Breast epithelium (tissue), 3 donors: ENCODE data around the gene NFASC.

Experiments used
- POLR2A ChIP-seq: fragments of 450-650 bp; IDR thresholded peaks from one replicate; pipeline ENCODE4 v1.6.1; 2016; ENCODE audit warnings: antibody characterized with exemption, mild to moderate bottlenecking, moderate library complexity
- POLR2AphosphoS5 ChIP-seq, 3 donors: sonication (generic); formaldehyde crosslinking; IDR thresholded peaks; one replicate each; pipeline ENCODE4 v1.6.1; 2017; ENCODE audit warnings: antibody characterized with exemption in 3 of 3
- TF ChIP-seq, protein P1 (sequence below), 3 donors: fragments of 450-650 bp; IDR thresholded peaks; one replicate each; pipeline ENCODE4 v1.5.1; 2016 to 2017; ENCODE audit warnings: antibody characterized with exemption in 3 of 3, mild to moderate bottlenecking in 3 of 3, moderate library complexity in 3 of 3

DNA sequence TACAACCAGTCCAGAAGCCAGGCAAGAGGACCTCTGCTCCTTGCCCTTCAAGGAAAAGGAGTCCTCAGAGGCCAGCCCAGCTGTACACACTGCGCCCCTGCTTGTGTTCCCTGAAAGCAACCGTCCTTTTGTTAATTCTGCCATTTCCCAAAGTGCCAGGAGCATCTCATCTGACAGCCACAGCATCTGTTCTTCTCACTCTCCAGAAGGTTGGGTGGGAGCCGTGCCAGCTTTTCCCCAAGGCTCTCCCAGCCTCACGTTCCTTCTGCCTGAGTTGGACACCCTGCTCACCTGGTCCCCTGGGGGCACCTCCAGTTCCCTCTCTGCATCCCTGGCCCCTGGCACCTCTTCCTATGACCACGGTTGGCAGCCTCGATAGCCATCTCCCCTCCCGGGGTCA is 161.8 kb downstream of the NFASC start:
- TF ChIP-seq POLR2A = no peak
- TF ChIP-seq, protein P1, sequence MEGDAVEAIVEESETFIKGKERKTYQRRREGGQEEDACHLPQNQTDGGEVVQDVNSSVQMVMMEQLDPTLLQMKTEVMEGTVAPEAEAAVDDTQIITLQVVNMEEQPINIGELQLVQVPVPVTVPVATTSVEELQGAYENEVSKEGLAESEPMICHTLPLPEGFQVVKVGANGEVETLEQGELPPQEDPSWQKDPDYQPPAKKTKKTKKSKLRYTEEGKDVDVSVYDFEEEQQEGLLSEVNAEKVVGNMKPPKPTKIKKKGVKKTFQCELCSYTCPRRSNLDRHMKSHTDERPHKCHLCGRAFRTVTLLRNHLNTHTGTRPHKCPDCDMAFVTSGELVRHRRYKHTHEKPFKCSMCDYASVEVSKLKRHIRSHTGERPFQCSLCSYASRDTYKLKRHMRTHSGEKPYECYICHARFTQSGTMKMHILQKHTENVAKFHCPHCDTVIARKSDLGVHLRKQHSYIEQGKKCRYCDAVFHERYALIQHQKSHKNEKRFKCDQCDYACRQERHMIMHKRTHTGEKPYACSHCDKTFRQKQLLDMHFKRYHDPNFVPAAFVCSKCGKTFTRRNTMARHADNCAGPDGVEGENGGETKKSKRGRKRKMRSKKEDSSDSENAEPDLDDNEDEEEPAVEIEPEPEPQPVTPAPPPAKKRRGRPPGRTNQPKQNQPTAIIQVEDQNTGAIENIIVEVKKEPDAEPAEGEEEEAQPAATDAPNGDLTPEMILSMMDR (IDR thresholded peaks at IDR 0.05) = no peak
- TF ChIP-seq POLR2AphosphoS5 (IDR thresholded peaks at IDR 0.05) = no peak
